Muscle of arm (tissue), 14 donors: Measurements from ENCODE around the gene TXN. TPM values are rescaled to one million over a fixed set of nuclear protein-coding genes. Genes with fewer than 3 reads are reported as not detected.

Source experiments
- DNase-seq: peaks from one replicate; pipeline ENCODE4 v3.0.0-alpha.2; 2013
- long read RNA-seq, 11 donors: transcript quantifications; one replicate each; lab custom pipeline, GENCODE V29; 2026
- polyA plus RNA-seq, 12 donors: library from polyadenylated mRNA; unstranded; fragments of 120-200 nt; gene quantifications; one replicate each; pipeline ENCODE4 v1.2.1, GENCODE V29; 2013; ENCODE audit not compliant: insufficient read length in 12 of 12

TXN gene
- 100 to 1,000 TPM in 2 of 12 donors, 10 to 100 TPM in 9, not detected in 1; 47.3 to 113 (median 77.5) TPM for polyA plus RNA-seq
- long read RNA-seq, donor 1, transcript TXN-202 (5 exons, 869 nt): major isoform, 579 of 675 reads
- long read RNA-seq, donor 1, transcript TXN-203 (2 exons, 540 nt): minor isoform, 10 of 675 reads
- long read RNA-seq, donor 1, partial matches to known transcripts: 85 of 675 reads
- long read RNA-seq, donor 1, other reads (novel, unspliced or antisense): 0 of 675 reads
- long read RNA-seq, donor 2, transcript TXN-202 (5 exons, 869 nt): major isoform, 155 of 175 reads
- long read RNA-seq, donor 2, partial matches to known transcripts: 19 of 175 reads
- long read RNA-seq, donor 2, other reads (novel, unspliced or antisense): 0 of 175 reads
- long read RNA-seq, donor 3, transcript TXN-202 (5 exons, 869 nt): major isoform, 60 of 61 reads
- long read RNA-seq, donor 3, partial matches to known transcripts: 0 of 61 reads
- long read RNA-seq, donor 3, other reads (novel, unspliced or antisense): 0 of 61 reads
- long read RNA-seq, donor 4, transcript TXN-202 (5 exons, 869 nt): major isoform, 44 of 44 reads
- long read RNA-seq, donor 4, partial matches to known transcripts: 0 of 44 reads
- long read RNA-seq, donor 4, other reads (novel, unspliced or antisense): 0 of 44 reads
- long read RNA-seq, donor 5: 0 reads
- long read RNA-seq, donor 6, transcript TXN-202 (5 exons, 869 nt): major isoform, 79 of 87 reads
- long read RNA-seq, donor 6, partial matches to known transcripts: 8 of 87 reads
- long read RNA-seq, donor 6, other reads (novel, unspliced or antisense): 0 of 87 reads
- long read RNA-seq, donor 7, transcript TXN-202 (5 exons, 869 nt): major isoform, 83 of 84 reads
- long read RNA-seq, donor 7, partial matches to known transcripts: 0 of 84 reads
- long read RNA-seq, donor 7, other reads (novel, unspliced or antisense): 0 of 84 reads
- long read RNA-seq, donor 8, transcript TXN-202 (5 exons, 869 nt): major isoform, 87 of 99 reads
- long read RNA-seq, donor 8, partial matches to known transcripts: 11 of 99 reads
- long read RNA-seq, donor 8, other reads (novel, unspliced or antisense): 0 of 99 reads
- long read RNA-seq, donor 9, transcript TXN-202 (5 exons, 869 nt): major isoform, 94 of 112 reads
- long read RNA-seq, donor 9, partial matches to known transcripts: 17 of 112 reads
- long read RNA-seq, donor 9, other reads (novel, unspliced or antisense): 0 of 112 reads
- long read RNA-seq, donor 10, transcript TXN-202 (5 exons, 869 nt): major isoform, 89 of 90 reads
- long read RNA-seq, donor 10, partial matches to known transcripts: 0 of 90 reads
- long read RNA-seq, donor 10, other reads (novel, unspliced or antisense): 0 of 90 reads
- long read RNA-seq, donor 11, transcript TXN-202 (5 exons, 869 nt): major isoform, 149 of 158 reads
- long read RNA-seq, donor 11, partial matches to known transcripts: 7 of 158 reads
- long read RNA-seq, donor 11, other reads (novel, unspliced or antisense): 0 of 158 reads

- DNase-seq: peak; percentile 91
Observed at GRCh38 chr9:110256380-110257096, at the start of gene TXN. Gene TXN, minus strand, starts transcription at chr9:110256507. Its CDS starts 72 bp downstream, at chr9:110256435.

GRCh38 chr9:110303133-110303532 is 46.8 kb upstream of the TXN start:
- DNase-seq: no peak

- no peak for DNase-seq
Observed at GRCh38 chr9:110298043-110298605, 41.8 kb upstream of the TXN start.

GRCh38 chr9:110293248-110293647 is 36.9 kb upstream of the TXN start:
- DNase-seq: no peak

GRCh38 chr9:110291921-110292557 is 35.7 kb upstream of the TXN start:
- DNase-seq: no peak

- no peak for DNase-seq
Observed at GRCh38 chr9:110290001-110290400, 33.7 kb upstream of the TXN start.

- DNase-seq: no peak
Observed at GRCh38 chr9:110288503-110288902, 32.2 kb upstream of the TXN start.

GRCh38 chr9:110287289-110287680 is 31.0 kb upstream of the TXN start:
- no peak for DNase-seq

GRCh38 chr9:110284211-110284844 is 28.0 kb upstream of the TXN start:
- DNase-seq: no peak

GRCh38 chr9:110283751-110284150 is 27.4 kb upstream of the TXN start:
- no peak for DNase-seq

GRCh38 chr9:110282739-110283081 is 26.4 kb upstream of the TXN start:
- DNase-seq: no peak

GRCh38 chr9:110282018-110282738 is 25.9 kb upstream of the TXN start:
- no peak for DNase-seq

GRCh38 chr9:110278080-110278707 is 21.9 kb upstream of the TXN start:
- DNase-seq: no peak

- DNase-seq: peak; percentile 50
Observed at GRCh38 chr9:110276781-110277180, 20.5 kb upstream of the TXN start.

- no peak for DNase-seq
Observed at GRCh38 chr9:110270211-110270995, 14.1 kb upstream of the TXN start.

GRCh38 chr9:110266795-110267194 is 10.5 kb upstream of the TXN start:
- DNase-seq: no peak

- no peak for DNase-seq
Observed at GRCh38 chr9:110261632-110262031, 5.3 kb upstream of the TXN start.
